Melanocyte of skin (primary cell): ENCODE results near the gene TMEM87A. TPM values are rescaled to one million over a fixed set of nuclear protein-coding genes. Genes with fewer than 3 reads are reported as not detected.

Experiments used
- small RNA-seq, 2 donors: library from RNA; depleted of rRNA; stranded (forward); fragments of <200 nt; gene quantifications; one replicate each; pipeline ENCODE3, GENCODE V24; 2012
- total RNA-seq, 2 donors: library from RNA; depleted of rRNA; stranded (reverse); fragments of >200 nt; gene quantifications; 2 replicates each; pipeline ENCODE4 v1.2.3, GENCODE V29; 2012

Gene TMEM87A, protein sequence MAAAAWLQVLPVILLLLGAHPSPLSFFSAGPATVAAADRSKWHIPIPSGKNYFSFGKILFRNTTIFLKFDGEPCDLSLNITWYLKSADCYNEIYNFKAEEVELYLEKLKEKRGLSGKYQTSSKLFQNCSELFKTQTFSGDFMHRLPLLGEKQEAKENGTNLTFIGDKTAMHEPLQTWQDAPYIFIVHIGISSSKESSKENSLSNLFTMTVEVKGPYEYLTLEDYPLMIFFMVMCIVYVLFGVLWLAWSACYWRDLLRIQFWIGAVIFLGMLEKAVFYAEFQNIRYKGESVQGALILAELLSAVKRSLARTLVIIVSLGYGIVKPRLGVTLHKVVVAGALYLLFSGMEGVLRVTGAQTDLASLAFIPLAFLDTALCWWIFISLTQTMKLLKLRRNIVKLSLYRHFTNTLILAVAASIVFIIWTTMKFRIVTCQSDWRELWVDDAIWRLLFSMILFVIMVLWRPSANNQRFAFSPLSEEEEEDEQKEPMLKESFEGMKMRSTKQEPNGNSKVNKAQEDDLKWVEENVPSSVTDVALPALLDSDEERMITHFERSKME
- 10 to 100 TPM; 83.3 to 94.3 TPM for total RNA-seq

GRCh38 chr15:42272939-42273899, at the start of gene TMEM87A, which contains the start of gene GANC:
TSS of gene TMEM87A (minus strand) at chr15:42273433. CDS start at chr15:42273398, 35 bp downstream.
TSS of gene GANC (plus strand) at chr15:42273201. CDS start at chr15:42274482, 1,281 bp downstream.

DNA sequence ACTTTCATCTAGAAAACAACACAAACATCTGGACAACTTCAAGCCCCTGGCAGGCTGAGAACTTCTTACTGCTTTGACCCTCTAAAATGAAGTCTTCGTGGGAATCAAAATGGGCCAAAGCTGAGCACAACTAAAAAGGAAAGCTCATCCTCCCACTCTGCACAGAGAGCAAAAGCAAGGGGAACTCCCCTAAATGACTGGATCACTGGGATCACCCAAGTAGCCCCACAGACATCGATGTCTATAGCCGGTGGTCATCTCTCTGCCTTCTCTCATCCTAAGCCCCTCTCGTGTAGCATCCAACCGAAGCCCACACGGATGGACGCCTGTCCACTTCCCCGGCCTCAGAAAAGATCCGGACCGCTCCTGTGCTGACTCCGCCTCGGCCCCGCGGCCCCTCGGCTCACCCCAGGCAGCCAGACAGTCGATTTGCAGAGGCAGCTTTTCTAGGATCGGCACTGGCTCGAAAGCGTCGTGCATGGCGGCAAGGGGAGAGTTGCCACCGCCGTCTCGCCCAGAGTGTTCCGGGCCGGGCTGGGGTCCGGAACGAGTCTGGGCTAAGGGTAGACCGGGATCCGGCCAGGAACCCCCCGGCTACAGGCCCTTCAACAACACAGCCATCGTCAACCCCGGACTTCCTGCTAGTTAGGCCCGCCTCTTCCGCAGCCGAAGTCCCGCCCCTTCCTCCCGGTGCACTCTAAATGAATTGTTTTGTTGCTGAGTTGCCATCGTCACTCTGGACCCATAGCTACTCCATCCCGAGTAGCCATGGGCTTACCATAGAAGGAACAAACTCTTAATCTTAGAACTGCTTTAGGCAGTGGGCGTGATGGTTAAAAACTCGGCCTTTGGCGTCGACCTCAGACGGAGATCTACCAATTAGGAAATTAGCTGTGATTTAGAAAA, 65.3 kb downstream of the TMEM87A start, which contains the start of gene VPS39:
VPS39 (minus strand) TSS at position 631 of the 906 bp plus-strand sequence; CDS start at position 480, 151 bp downstream.

Small RNAs within 50 kb of the gene (small RNA-seq; reads per million reads assigned to genes)
- 8.9 to 11.9 reads per million in 2 donors for gene MIR627

Other genes starting within 250 kb of the TMEM87A start
- not detected for gene PLA2G4D, start 178.9 kb downstream of the TMEM87A start, total RNA-seq
- not detected for gene PLA2G4F, start 116.8 kb downstream of the TMEM87A start, total RNA-seq
- 10 to 100 TPM; 51.6 to 53.7 TPM for gene VPS39, start 65.1 kb downstream of the TMEM87A start, total RNA-seq
- gene GANC, start 232 bp downstream of the TMEM87A start, total RNA-seq, result 10 to 100 TPM; 38.9 to 42.3 TPM
- gene CAPN3, start 86.1 kb upstream of the TMEM87A start, total RNA-seq, result 100 to 1,000 TPM; 430 to 720 TPM
- gene ZNF106, start 217.7 kb upstream of the TMEM87A start, total RNA-seq, result 100 to 1,000 TPM; 174 to 229 TPM
- 100 to 1,000 TPM in 1 of 2 donors, 10 to 100 TPM in 1; 94.3 to 103 TPM for gene SNAP23, start 222.2 kb upstream of the TMEM87A start, total RNA-seq